ENCODE results near the gene LLGL2. TPM values are rescaled to one million over a fixed set of nuclear protein-coding genes. Genes with fewer than 3 reads are reported as not detected.
"Not testable (repeated sequence)": the region's sequence is repeated elsewhere in the genome, so short reads cannot be mapped to it uniquely, and the experiment has no call there.

LLGL2 gene
- total RNA-seq, 1 donor from 2014 or later: 0.82 TPM

GRCh38 chr17:75587675-75588595, 62.4 kb downstream of the LLGL2 start, which contains the start of gene MYO15B:
TSS of gene MYO15B (plus strand) at chr17:75587800. CDS start at chr17:75588058, 258 bp downstream.
- DNase-seq (ENCODE audit: low spot score in 2 of 2) (peak; percentile 66 to 78), FAIRE-seq (no peak)

GRCh38 chr17:75588596-75589011, 63.1 kb downstream of the LLGL2 start:
- DNase-seq (ENCODE audit: low spot score in 2 of 2): no peak

GRCh38 chr17:75589012-75589918, 63.8 kb downstream of the LLGL2 start:
- DNase-seq (ENCODE audit: low spot score in 2 of 2): peak; percentile 100
- FAIRE-seq: no peak

More at GRCh38 chr17:75588596-75589011, 63.1 kb downstream of the LLGL2 start:
- FAIRE-seq: no peak

DNA sequence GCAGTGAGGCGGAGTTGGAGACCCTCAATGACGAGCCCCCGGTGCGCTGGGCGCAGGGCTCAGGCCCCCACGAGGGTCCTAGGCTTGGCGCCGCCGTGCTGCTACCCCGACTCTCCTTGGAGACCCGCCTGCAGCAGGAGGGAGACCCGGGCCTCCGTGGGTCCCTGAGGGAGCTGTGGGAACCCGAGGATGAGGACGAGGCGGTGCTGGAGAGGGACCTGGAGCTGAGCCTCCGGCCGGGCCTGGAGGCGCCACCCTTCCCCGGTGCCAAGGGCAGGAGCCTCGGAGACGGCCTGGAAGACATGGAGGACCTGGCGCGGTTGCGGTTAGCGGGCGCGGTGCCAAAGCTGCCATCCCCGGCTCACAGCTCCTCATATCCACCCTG, 64.4 kb downstream of the LLGL2 start:
- FAIRE-seq: no peak
- no peak for DNase-seq (ENCODE audit: low spot score in 2 of 2)

GRCh38 chr17:75590314-75590761, 64.8 kb downstream of the LLGL2 start:
- no peak for FAIRE-seq
- DNase-seq (ENCODE audit: low spot score in 2 of 2): no peak

DNA sequence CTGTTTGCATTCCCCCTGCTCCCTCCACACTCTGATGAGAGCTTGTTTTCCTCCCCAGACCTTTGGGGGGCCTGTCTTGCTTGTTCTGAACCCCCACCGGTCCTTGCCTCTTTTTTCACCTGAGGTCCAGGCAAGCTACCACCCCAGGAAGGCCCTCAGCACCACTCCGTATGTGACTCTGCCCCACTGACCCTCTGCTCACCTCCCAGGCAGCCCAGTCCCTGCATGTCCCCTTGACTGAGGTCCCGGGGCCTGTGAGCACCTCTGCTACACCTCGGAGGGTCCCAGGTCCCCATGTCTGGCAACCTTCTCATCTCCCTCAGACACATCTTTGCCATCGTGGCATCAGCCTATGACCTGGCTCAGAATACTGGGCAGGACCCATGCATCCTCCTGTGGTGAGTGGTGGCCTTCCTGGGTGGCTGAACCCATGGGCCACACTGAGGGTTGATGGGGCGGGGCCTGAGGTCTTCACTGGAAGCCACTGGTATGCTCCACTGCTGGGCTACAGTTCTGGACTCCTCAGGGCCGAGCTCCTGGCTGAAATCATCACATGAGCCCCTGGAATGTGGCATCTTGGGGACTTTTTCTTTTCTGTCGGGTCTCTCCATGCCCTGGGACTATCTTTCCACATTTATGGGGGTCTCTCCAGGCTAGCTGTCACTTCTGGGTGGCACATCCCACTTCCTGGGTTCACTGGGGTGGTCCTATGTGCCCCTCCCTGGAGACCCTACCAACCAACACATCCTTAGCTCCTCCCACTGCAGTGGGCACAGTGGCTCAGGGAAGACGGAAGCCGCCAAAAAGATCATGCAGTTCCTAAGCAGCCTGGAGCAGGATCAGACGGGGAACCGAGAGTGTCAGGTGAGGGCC, 65.6 kb downstream of the LLGL2 start:
- no peak for FAIRE-seq
- no peak for DNase-seq (ENCODE audit: low spot score in 2 of 2)

DNA sequence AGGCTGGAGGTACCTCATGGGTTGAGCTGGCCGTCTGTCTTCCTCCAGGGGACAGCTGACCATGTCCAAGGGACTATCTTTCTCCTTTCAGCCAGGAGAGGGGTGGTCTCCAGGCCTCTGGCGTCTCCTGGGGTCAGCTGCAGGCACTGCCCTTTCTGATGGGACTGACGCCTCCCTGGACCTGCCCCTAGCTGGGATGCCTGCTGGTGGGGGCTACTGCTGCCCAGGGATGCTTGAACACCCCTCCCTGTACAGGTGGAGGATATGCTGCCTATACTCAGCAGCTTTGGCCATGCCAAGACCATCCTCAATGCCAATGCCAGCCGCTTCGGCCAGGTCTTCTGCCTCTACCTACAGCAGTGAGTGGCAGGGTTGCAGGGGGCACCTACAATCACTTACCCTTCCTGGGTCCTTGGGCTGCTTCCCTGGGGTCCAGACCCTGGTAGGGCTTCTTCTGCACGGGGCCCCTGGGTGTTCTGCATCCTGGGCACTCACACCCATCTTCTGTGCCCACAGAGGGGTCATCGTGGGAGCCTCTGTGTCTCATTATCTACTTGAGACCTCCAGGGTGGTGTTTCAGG, 66.3 kb downstream of the LLGL2 start:
- no peak for DNase-seq (ENCODE audit: low spot score in 2 of 2)
- FAIRE-seq: no peak

DNA sequence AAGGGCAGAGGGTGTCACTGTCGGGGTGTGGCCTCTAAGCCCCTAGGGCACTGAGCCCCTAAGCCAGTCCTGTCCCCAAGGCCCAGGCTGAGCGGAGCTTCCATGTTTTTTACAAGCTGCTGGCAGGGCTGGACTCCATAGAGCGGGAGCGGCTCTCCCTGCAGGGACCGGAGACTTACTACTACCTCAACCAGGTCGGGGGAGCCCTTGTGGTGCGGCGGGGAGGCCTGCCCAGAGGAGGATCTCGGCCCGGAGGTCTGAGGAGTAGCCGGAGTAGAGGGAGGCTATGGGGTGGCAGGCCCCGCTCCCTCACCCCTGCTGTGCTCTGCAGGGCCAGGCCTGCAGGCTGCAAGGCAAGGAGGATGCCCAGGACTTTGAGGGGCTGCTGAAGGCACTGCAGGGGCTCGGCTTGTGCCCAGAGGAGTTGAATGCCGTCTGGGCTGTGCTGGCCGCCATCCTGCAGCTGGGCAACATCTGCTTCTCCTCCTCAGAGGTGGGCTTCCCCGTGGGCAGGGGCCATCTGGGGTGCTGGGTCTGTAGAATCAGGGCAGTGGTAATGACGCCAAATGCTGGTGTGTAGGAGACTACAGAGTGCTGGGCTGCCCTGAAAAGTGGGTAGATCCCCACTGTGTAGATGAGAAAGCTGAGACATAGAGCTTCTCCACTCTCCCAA, 67.0 kb downstream of the LLGL2 start:
- DNase-seq (ENCODE audit: low spot score in 2 of 2): no peak
- no peak for FAIRE-seq

DNA sequence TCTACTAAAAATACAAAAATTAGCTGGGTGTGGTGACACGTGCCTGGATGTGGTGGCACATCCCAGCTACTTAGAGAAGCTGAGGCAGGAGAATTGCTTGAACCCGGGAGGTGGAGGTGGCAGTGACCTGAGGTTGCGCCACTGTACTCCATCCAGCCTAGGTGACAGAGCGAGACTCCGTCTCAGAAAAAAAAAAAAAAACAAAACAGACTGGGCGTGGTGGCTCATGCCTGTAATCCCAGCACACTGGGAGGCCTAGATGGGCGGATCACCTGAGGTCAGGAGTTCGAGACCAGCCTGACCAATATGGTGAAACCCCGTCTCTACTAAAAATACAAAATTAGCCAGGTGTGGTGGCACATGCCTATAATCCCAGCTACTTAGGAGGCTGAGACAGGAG, 67.9 kb downstream of the LLGL2 start:
- DNase-seq (ENCODE audit: low spot score in 2 of 2); FAIRE-seq: not testable (repeated sequence)

GRCh38 chr17:75594499-75595283, 69.2 kb downstream of the LLGL2 start:
- DNase-seq (ENCODE audit: low spot score in 2 of 2) (no peak), FAIRE-seq (no peak)

- FAIRE-seq (no peak), DNase-seq (ENCODE audit: low spot score in 2 of 2) (no peak)
Measured at GRCh38 chr17:75595284-75595919, 69.9 kb downstream of the LLGL2 start.

- no peak for FAIRE-seq
Measured at GRCh38 chr17:75595920-75596313, 70.4 kb downstream of the LLGL2 start.

DNA sequence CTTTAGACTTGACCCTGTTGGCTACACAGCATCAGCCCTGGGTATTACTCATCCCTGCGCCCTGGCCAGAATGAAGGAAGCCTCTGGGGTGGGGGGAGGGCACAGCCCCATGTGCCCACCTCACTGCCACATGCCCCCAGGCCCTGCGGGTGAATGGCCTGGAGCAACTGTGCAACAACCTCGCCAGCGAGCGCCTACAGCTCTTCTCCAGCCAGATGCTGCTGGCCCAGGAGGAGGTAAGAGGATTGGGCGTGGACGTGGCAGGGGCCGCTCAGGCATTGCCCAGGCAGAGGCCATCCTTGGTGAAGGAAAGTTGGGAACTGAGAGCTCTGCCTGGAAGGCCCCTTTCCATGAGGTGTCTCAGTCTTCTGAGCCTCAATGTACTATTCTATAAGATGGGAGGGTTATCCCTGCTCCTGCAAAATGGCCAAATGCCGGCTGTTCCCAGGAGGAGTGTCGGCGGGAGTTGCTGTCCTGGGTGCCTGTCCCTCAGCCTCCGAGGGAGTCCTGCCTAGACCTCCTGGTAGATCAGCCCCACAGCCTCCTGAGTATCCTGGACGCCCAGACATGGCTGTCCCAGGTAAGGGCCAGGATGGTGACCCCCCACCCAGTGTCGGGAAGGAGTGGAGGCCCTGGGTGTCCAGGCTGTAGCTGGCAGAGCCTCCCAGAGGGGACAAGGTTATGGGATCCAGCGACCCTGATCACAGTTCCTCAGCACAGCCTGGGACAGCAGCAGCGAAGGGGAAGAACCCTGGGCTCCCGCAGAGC, 71.0 kb downstream of the LLGL2 start:
- DNase-seq (ENCODE audit: low spot score in 2 of 2): no peak
- no peak for FAIRE-seq

More at GRCh38 chr17:75595920-75596313, 70.4 kb downstream of the LLGL2 start:
- no peak for DNase-seq (ENCODE audit: low spot score in 2 of 2)

DNA sequence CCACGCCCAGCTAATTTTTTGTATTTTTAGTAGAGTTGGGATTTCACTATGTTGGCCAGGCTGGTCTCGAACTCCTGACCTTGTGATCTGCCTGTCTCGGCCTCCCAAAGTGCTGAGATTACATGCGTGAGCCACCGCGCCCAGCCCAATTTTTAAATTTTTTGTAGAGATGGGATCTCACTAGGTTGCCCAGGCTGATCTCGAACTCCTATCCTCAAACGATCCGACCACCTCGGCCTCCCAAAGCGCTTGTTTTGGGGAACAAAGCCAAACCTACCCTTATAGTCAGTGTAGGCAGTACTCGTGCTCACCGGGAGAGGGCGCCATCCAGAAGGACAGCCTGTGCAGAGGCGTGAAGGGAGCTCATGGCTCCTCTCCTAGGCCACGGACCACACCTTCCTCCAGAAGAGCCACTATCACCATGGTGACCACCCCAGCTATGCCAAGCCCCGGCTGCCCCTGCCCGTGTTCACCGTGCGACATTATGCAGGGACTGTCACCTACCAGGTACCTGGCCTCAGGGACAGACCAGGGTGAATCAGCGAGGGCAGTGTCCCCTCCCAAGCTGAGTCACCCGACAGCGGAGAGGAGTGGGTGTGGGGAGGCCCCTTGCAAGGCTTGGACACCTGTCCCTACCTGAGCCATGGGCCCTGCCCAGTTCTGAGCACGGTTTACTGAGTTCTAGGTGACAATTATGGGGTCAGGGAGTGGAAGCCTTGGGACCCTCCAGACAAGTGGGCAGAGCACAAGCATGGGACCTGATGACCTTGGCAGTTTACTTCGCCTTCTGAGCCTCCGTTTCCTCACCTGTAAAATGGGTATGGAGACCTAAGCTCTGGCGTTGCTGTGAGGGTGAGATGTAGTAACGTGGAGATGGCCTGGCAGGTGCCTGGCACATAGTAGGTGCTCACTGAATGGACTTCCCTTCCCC, 75.8 kb downstream of the LLGL2 start:
- FAIRE-seq (no peak), DNase-seq (ENCODE audit: low spot score in 2 of 2) (peak in 1 of 2 donors; percentile 64)

DNA sequence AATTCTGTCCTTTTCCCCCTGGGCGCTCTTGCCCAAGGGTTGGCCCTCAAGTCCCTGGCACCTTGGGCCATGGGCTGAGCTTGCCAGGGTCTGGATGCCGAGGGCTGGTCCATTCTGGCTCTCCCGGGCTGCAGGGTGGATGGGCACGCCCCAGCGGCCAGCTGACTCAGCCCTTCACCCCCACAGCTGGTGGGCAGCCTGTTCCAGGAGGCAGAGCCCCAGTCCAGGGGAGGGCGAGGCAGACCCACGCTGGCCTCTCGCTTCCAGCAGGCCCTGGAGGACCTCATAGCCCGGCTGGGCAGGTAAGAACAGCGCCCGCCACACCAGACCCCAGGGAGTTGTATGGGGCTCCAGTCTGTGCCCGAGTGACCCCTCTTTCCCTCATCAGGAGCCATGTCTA, 77.1 kb downstream of the LLGL2 start:
- FAIRE-seq: no peak
- no peak for DNase-seq (ENCODE audit: low spot score in 2 of 2)

DNA sequence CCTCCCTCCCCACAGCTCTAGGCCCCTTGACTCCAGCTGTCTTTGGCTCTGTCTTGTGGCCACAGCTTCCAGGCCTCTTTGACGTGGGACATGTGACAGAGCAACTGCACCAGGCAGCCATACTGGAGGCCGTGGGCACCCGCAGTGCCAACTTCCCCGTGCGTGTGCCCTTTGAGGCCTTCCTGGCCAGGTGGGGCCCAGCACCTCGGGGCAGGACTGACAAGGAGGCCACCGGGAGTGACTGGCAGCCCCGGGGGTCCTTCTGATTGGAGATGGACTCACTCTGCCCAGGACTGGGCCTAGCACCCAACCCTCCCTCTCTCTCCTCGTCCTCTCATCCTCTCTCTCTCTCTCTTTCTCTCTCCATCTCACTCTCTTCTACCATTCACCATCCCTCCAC, 77.6 kb downstream of the LLGL2 start:
- DNase-seq (ENCODE audit: low spot score in 2 of 2) (no peak), FAIRE-seq (no peak)
